Measurements from ENCODE around the gene GRAMD2A. TPM values are rescaled to one million over a fixed set of nuclear protein-coding genes. Genes with fewer than 3 reads are reported as not detected.

The GRAMD2A gene
- total RNA-seq, 4 donors from 2014 or later = 0.39 to 0.64 TPM; not detected in 2

GRCh38 chr15:72231833-72232478 is 34.4 kb upstream of the GRAMD2A start:
- 1 to 2% methylated on average over 10 to 16 of the region's 16 CpGs for WGBS, 2 donors (ENCODE audit: low coverage in 1 of 2)
- peak; percentile 9 for ATAC-seq
- no peaks in the 10 kb centered on the region for H3K27me3 ChIP-seq

GRCh38 chr15:72231066-72231832 is 33.7 kb upstream of the GRAMD2A start, which contains the start of gene PKM:
Gene PKM (minus strand): TSS chr15:72231190. CDS start chr15:72219097, 12,093 bp downstream.
- Histone ChIP-seq H3K4me3 (peak within 1 kb of the TSS; percentile 89 to 90), H3K27me3 (no peaks in the 10 kb centered on the region), H3K9me3 (no peaks in the 10 kb centered on the region), H3K4me1 (peaks cover 8 to 48% (median 27%) of the 10 kb centered on the region in 3 donors), H3K27ac (peak within 1 kb of the TSS; percentile 92 to 98 (median 97)), H3K36me3 (no peaks in the 10 kb centered on the region)
- ATAC-seq = peak; percentile 89
- 0% methylated on average over 6 of the region's 67 CpGs; no CpG with 5 or more reads in 1 of the 2 donors for WGBS, 2 donors (ENCODE audit: low coverage in 1 of 2)
- peak; percentile 97 to 98 for TF ChIP-seq POLR2A (IDR thresholded peaks at IDR 0.05)
- peak in 1 of 4 experiments; percentile 19 for TF ChIP-seq CTCF (IDR thresholded peaks at IDR 0.05)
- no peak for TF ChIP-seq EP300 (IDR thresholded peaks at IDR 0.05)
- peak; percentile 96 for TF ChIP-seq POLR2AphosphoS5 (IDR thresholded peaks at IDR 0.05)

More at GRCh38 chr15:72231833-72232478, 34.4 kb upstream of the GRAMD2A start:
- Histone ChIP-seq H3K4me3 (peak overlapping the region; percentile 89 to 90), H3K4me1 (peaks cover 8 to 45% (median 22%) of the 10 kb centered on the region in 3 donors), H3K27ac (peak overlapping the region; percentile 92 to 98 (median 97)), H3K9me3 (no peaks in the 10 kb centered on the region), H3K36me3 (no peaks in the 10 kb centered on the region)
- TF ChIP-seq POLR2AphosphoS5 (IDR thresholded peaks at IDR 0.05) (peak; percentile 25), CTCF (IDR thresholded peaks at IDR 0.05) (no peak)

- peaks cover 11 to 56% (median 27%) of the 10 kb centered on the region in 3 donors for H3K4me1 ChIP-seq
These were observed 32.8 kb upstream of the GRAMD2A start for GRCh38 chr15:72230197-72231065.

GRCh38 chr15:72229947-72230196 is 32.3 kb upstream of the GRAMD2A start:
- no peaks in the 10 kb centered on the region for H3K27me3 ChIP-seq
- peak overlapping the region; percentile 89 to 90 for H3K4me3 ChIP-seq
- peaks cover 11 to 61% (median 27%) of the 10 kb centered on the region in 3 donors for H3K4me1 ChIP-seq
- H3K36me3 ChIP-seq = no peaks in the 10 kb centered on the region
- no peaks in the 10 kb centered on the region for H3K9me3 ChIP-seq
- peak overlapping the region; percentile 92 to 98 (median 97) for H3K27ac ChIP-seq
- no peak for TF ChIP-seq POLR2A (IDR thresholded peaks at IDR 0.05)
- TF ChIP-seq CTCF (IDR thresholded peaks at IDR 0.05) = peak in 1 of 4 experiments; percentile 31
- no peak for TF ChIP-seq POLR2AphosphoS5 (IDR thresholded peaks at IDR 0.05)
- no peak for TF ChIP-seq EP300 (IDR thresholded peaks at IDR 0.05)
- no peak for ATAC-seq
- 0 to 2% methylated on average over 12 to 20 of the region's 29 CpGs for WGBS, 2 donors (ENCODE audit: low coverage in 1 of 2)

More at GRCh38 chr15:72230197-72231065, 32.8 kb upstream of the GRAMD2A start:
- Histone ChIP-seq H3K36me3 (no peaks in the 10 kb centered on the region), H3K27me3 (no peaks in the 10 kb centered on the region), H3K4me3 (peak overlapping the region; percentile 89 to 90), H3K27ac (peak overlapping the region; percentile 92 to 98 (median 97)), H3K9me3 (no peaks in the 10 kb centered on the region)
- peak; percentile 81 for ATAC-seq
- WGBS, 2 donors (ENCODE audit: low coverage in 1 of 2) = 0 to 1% methylated on average over 28 to 37 of the region's 79 CpGs
- peak; percentile 77 for TF ChIP-seq POLR2AphosphoS5 (IDR thresholded peaks at IDR 0.05)
- peak; percentile 82 to 90 for TF ChIP-seq POLR2A (IDR thresholded peaks at IDR 0.05)
- TF ChIP-seq CTCF (IDR thresholded peaks at IDR 0.05) = peak in 1 of 4 experiments; percentile 26
- TF ChIP-seq EP300 (IDR thresholded peaks at IDR 0.05) = no peak
